Immature natural killer cell (primary cell): ENCODE measurements around the gene MAMDC4. TPM values are rescaled to one million over a fixed set of nuclear protein-coding genes. Genes with fewer than 3 reads are reported as not detected.
"Not testable (repeated sequence)": the region's sequence is repeated elsewhere in the genome, so short reads cannot be mapped to it uniquely, and the experiment has no call there.

Experiments used
- DNase-seq, 3 donors: peaks; one replicate each; pipeline ENCODE4 v3.0.0; 2022; ENCODE audit warnings: mixed read lengths in 1 of 3
- H3K27ac Mint-ChIP-seq, 6 donors: one replicate each; pipeline ENCODE4 v1.8.0; 2020; ENCODE audit warnings: mixed read lengths in 6 of 6, mild to moderate bottlenecking in 5 of 6, inconsistent platforms in 4 of 6, moderate library complexity in 3 of 6
- H3K27me3 Mint-ChIP-seq, 3 donors: one replicate each; pipeline ENCODE4 v1.8.0; 2020 to 2021; ENCODE audit warnings: low read depth in 3 of 3, mild to moderate bottlenecking in 3 of 3, mixed read lengths in 3 of 3, moderate library complexity in 3 of 3, inconsistent platforms in 1 of 3
- H3K36me3 Mint-ChIP-seq, 3 donors: one replicate each; pipeline ENCODE4 v1.8.0; 2020; ENCODE audit warnings: mixed read lengths in 3 of 3, inconsistent platforms in 2 of 3, mild to moderate bottlenecking in 2 of 3
- H3K4me1 Mint-ChIP-seq, 2 donors: one replicate each; pipeline ENCODE4 v1.8.0; 2020; ENCODE audit warnings: inconsistent platforms in 2 of 2, mild to moderate bottlenecking in 2 of 2, mixed read lengths in 2 of 2, moderate library complexity in 1 of 2
- H3K4me3 Mint-ChIP-seq, 5 donors: one replicate each; pipeline ENCODE4 v1.8.0; 2020; ENCODE audit warnings: mild to moderate bottlenecking in 5 of 5, mixed read lengths in 5 of 5, inconsistent platforms in 3 of 5, moderate library complexity in 3 of 5
- H3K9me3 Mint-ChIP-seq, 6 donors: one replicate each; pipeline ENCODE4 v1.8.0; 2020; ENCODE audit warnings: mild to moderate bottlenecking in 6 of 6, mixed read lengths in 6 of 6, inconsistent platforms in 4 of 6, moderate library complexity in 3 of 6
- polyA plus RNA-seq, 3 donors: library from polyadenylated mRNA; unstranded; fragments of 300-500 nt; fragmentation: Illumina TruSeq; gene quantifications; one replicate each; pipeline ENCODE4 v1.2.3, GENCODE V29; 2021

The MAMDC4 gene
- polyA plus RNA-seq, 3 donors from 2014 or later = 0.19 TPM; not detected in 2

DNA sequence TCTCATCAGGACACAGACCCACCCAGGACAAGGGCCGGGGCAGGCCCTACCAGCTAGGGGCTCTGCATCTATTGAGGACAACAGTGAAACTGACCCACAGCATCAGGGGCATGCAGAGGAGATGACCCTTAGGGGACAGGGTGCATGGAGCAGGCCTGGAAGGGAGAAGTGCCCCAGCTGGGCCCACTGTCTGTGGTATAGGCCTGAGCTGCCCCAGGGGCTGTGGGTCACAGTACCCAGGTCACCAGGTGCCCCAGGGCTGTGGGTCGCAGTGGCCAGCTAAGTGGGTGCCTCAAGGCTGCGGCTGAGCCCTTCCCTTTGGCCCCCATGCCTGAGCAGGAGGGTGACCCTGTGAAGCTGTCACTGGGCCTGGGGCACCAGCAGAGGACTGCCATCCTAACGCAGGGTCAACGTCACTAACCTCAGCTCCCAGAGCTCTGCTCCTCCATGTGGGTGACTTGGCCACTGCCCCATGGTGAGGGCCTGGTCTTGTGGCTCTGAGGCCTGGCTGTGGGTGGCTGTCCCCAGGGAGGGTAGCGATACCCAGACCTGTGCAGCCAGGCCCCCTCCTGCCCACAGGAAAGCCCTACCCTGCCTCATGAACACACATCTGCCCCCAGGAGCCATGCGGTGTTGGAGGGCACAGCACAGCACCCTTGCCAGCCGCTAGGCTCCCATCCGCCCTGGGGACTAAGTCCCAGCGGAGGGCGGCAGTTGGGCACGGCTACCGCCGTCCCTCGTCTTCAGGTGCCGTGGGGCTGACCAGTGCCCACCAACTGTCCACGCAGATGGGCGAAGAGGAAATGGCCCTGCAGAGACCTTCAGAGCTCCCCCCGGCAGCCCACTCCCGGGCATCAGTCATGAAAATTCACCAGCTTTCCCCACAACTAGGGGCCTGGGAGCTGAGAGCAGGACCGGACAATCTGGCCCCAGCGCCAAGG, 9.1 kb downstream of the MAMDC4 start:
- H3K4me1 Mint-ChIP-seq = peaks cover 20 to 21% of the 10 kb centered on the region in 2 donors
- H3K27ac Mint-ChIP-seq = peak overlapping the region in 1 of 6 donors; percentile 57
- H3K27me3 Mint-ChIP-seq = peaks cover 0 to 9% (median 8%) of the 10 kb centered on the region in 3 donors
- no peaks in the 10 kb centered on the region for H3K9me3 Mint-ChIP-seq
- peaks cover 3 to 4% (median 3%) of the 10 kb centered on the region in 3 donors for H3K36me3 Mint-ChIP-seq
- DNase-seq = no peak
- H3K4me3 Mint-ChIP-seq = no peak overlapping the region

DNA sequence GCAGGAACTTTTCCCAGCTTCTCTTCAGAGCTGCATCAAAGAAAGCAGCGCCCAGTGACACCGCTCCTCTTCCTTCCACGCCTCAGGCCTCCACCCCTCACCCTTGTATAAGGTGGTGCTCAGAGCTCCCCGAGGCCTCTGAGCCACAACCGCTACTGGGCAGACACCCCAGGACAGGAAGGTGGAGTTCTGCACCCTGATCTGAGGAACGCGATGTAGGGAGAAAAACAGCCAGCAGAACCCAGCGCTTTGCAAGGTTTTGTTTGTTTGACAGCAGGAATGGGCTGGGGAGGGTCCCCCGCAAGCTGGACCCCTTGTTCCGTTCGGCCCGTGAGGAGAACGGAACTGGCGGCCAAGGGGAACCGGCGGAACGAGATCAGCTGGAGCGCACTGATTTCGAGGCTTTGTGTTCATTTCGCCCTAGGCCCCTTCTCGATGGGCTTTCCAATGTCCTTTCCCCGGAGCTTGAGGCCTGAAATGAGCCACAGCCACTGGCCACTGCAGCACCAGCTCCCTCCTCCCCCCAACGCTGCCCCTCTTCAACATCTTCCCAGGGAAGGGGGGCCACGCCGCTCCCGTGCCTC, 9.8 kb downstream of the MAMDC4 start:
- Mint-ChIP-seq H3K4me3 (no peak overlapping the region), H3K27me3 (peaks cover 0 to 8% (median 4%) of the 10 kb centered on the region in 3 donors), H3K36me3 (peaks cover 3 to 4% (median 3%) of the 10 kb centered on the region in 3 donors), H3K4me1 (peaks cover 20 to 21% of the 10 kb centered on the region in 2 donors), H3K27ac (no peak overlapping the region), H3K9me3 (no peaks in the 10 kb centered on the region)
- no peak for DNase-seq

DNA sequence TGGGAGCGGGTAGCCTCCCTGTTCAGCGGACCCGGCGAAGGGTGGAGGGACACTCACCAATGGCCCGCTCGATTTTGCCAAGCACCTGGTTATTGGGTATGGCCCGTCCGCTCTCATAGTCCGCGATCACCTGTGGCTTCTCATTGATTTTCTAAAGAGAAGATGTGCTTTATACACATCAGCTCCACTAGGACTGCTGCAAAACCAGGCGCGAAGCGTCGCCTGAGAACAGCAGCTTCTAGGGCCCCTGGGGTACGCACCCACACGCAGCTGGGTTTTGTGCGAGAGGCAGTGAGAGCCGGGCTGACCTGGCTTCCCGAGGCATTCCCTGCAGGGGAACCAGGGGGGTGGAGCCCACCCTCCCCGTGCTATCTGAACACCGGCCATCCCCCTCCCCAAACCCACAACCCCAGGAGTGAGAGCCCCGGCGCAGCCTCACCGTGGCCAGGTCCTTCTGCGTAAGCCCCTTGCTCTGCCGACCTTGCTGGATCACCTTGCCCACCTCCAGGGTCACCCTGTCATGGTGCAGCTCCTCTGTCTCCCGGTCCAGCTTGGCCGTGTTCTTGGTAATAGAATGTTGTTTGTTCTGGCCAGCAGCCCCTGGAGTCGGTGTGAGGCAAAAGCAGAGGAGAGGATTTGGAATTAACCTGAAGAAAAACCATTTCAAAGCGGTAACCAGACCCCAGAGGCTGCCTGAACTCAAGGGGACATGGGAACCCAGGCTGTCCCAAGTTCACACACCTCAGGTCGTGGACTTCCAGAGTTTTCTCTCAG, 10.9 kb downstream of the MAMDC4 start:
- H3K36me3 Mint-ChIP-seq = peaks cover 3 to 4% (median 3%) of the 10 kb centered on the region in 3 donors
- no peak overlapping the region for H3K4me3 Mint-ChIP-seq
- H3K9me3 Mint-ChIP-seq = no peaks in the 10 kb centered on the region
- DNase-seq = no peak
- peak overlapping the region in 1 of 6 donors; percentile 17 for H3K27ac Mint-ChIP-seq
- peaks cover 23 to 25% of the 10 kb centered on the region in 2 donors for H3K4me1 Mint-ChIP-seq
- H3K27me3 Mint-ChIP-seq = peaks cover 0 to 8% (median 3%) of the 10 kb centered on the region in 3 donors

DNA sequence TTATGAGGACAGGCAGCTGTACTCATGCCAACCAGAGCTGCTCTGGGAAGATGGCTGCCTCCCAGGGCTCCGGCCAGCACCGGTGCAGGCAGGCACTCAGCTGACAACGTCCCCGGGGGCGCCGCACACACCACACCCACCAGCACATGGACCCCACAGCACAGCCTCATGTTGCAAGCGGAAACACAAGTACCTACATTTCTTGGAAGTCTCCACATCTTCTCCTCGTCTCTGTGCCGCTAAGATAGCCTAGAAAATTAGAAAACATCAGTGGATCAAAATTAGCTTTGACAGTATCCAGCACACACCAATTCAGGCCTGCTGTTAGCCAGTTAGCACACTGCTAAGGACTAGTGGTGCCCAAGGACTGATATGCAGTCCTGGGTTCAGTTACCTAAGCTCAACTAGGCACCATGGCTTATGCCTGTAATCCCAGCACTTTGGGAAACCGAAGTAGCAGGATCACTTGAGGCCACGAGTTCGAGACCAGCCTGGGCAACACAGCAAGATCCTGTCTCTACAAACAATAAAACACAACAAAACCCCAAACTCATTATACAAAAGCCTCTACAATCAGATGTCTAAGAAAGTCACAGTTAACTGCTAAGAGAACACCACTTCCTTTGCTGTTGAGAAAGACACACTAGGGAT, 11.6 kb downstream of the MAMDC4 start:
- DNase-seq = no peak
- Mint-ChIP-seq H3K27ac (peak overlapping the region in 4 of 6 donors; percentile 17 to 75 (median 43)), H3K36me3 (peaks cover 3 to 4% (median 3%) of the 10 kb centered on the region in 3 donors), H3K4me1 (peaks cover 23 to 25% of the 10 kb centered on the region in 2 donors), H3K9me3 (no peaks in the 10 kb centered on the region), H3K27me3 (peaks cover 0 to 6% (median 3%) of the 10 kb centered on the region in 3 donors), H3K4me3 (peak overlapping the region in 3 of 5 donors; percentile 18 to 54 (median 27))

DNA sequence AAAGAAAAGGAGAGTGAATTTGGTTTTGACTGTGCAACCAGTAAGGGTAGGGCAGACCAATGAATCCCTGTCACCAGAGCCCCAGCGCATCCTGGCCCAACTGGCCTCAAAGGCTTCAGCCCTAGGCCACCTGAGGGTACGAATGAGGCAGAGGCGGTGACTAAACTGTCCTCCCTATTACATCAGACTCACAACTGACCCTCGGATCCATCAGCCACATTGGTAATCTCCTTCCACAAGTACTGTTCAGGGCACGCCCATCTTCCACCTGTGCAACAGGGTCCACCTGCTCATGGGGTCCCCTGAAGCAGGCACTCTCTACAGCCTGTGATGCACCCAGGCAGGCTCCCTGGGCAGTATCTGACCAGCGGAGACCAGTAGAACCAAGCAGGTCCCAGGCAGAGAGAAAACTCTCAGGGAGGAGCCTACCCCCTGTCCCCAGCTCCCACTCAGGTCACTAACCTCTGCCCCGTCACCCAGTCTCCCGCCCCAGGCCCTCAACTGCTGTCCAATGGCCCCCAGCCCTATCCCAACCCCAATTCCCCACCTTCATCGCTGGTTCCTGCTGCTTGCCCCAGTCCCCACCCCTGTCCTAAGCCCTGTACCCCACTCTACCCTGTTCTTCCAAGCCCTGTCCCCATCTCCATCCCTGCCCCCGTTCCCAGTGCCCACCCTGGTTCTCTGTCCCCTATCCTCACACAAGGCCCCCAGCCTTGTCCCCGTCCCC, 13.1 kb downstream of the MAMDC4 start:
- Mint-ChIP-seq H3K27ac (peak overlapping the region; percentile 35 to 92 (median 80)), H3K4me3 (peak overlapping the region; percentile 68 to 90 (median 84)), H3K9me3 (no peaks in the 10 kb centered on the region), H3K36me3 (peaks cover 3 to 4% (median 3%) of the 10 kb centered on the region in 3 donors), H3K27me3 (peaks cover 0 to 3% (median 3%) of the 10 kb centered on the region in 3 donors), H3K4me1 (peaks cover 23 to 25% of the 10 kb centered on the region in 2 donors)
- no peak for DNase-seq

DNA sequence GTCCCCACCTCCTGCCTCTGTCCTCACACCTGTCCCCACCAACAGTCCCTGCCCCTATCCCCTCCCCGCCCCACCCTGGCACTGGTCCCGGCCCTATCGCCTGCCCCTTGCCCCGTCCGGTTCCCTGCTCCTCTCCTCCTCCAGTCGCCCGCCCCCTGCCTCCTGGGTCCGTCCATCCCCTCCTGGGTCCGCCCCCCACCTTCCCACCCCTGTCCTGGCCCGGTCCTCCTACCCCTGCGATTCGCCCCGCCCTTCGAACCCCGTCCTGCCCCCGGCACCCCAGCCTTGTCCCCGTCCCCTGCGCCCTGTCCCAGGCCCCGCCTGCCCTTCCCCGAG, 13.6 kb downstream of the MAMDC4 start:
- peaks cover 3 to 4% (median 3%) of the 10 kb centered on the region in 3 donors for H3K36me3 Mint-ChIP-seq
- no peaks in the 10 kb centered on the region for H3K9me3 Mint-ChIP-seq
- H3K27me3 Mint-ChIP-seq = peaks cover 0 to 3% (median 3%) of the 10 kb centered on the region in 3 donors
- DNase-seq = no peak
- H3K27ac Mint-ChIP-seq = peak overlapping the region in 5 of 6 donors; percentile 75 to 92 (median 80)
- H3K4me3 Mint-ChIP-seq = peak overlapping the region; percentile 68 to 90 (median 84)
- peaks cover 20 to 25% of the 10 kb centered on the region in 2 donors for H3K4me1 Mint-ChIP-seq

DNA sequence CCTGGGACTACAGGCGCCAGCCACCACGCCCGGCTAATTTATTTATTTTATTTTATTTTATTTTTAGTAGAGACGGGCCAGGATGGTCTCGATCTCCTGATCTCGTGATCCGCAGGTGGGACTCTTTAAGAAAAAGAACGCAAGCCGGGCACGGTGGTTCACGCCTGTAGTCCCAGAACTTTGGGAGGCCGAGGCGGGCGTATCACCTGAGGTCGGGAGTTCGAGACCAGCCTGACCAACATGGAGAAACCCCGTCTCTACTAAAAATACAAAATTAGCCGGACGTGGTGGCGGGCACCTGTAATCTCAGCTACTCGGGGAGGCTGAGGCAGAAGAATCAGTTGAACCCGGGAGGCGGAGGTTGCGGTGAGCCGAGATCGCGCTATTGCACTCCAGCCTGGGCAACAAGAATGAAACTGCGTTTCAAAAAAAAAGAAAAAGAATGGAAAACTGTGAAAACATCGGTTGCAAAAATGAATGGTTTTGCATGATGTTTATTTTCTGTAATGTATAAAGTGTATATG, 14.8 kb downstream of the MAMDC4 start:
- not testable (repeated sequence) for H3K27me3 Mint-ChIP-seq, H3K9me3 Mint-ChIP-seq, H3K36me3 Mint-ChIP-seq, DNase-seq
- Mint-ChIP-seq H3K4me1 (peaks cover 20 to 25% of the 10 kb centered on the region in 2 donors), H3K27ac (peak overlapping the region in 5 of 6 donors; percentile 23 to 84 (median 62)), H3K4me3 (peak overlapping the region; percentile 61 to 78 (median 68))

DNA sequence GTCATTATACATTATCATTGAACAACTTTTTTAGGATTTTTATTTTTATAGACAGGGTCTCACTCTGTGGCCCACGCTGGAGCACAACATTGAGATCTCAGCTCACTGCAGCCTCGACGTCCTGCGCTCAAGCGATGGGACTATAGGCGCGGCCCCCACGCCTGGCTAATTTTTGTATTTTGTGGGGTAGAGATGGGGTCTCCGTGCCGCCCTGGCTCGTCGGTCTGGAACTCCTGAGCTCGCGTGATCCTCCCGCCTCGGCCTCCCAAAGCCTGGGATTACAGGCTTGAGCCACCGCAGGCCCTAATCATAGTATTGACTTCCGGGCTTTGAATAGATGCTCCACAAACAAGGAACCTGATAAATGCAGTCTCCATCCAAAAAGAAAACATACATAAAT, 15.3 kb downstream of the MAMDC4 start:
- Mint-ChIP-seq H3K36me3 (peaks cover 3 to 4% (median 3%) of the 10 kb centered on the region in 3 donors), H3K4me3 (peak overlapping the region; percentile 48 to 75 (median 58)), H3K4me1 (peaks cover 20 to 25% of the 10 kb centered on the region in 2 donors), H3K27ac (peak overlapping the region in 2 of 6 donors; percentile 49 to 84), H3K27me3 (peaks cover 0 to under 1% (median 0%) of the 10 kb centered on the region in 3 donors), H3K9me3 (no peaks in the 10 kb centered on the region)
- no peak for DNase-seq

DNA sequence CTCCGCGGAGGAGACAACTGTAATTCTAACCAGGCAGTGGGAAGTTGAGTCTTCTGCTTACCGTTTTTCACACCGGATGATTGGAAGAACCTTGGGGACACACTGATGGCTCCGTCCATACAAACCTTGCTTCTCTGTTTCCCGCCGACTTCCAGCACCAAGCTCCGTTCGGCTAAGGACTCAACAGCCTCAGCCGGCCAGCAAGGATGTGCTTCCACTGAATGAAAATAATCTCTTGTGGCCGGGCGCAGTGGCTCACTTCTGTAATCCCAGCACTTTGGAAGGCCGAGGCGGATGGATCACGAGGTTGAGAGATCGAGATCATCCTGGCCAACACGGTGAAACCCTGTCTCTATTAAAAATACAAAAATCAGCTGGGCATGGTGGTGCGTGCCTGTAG, 15.8 kb downstream of the MAMDC4 start:
- peak overlapping the region in 1 of 6 donors; percentile 84 for H3K27ac Mint-ChIP-seq
- no peaks in the 10 kb centered on the region for H3K9me3 Mint-ChIP-seq
- H3K36me3 Mint-ChIP-seq = peaks cover 3 to 4% (median 3%) of the 10 kb centered on the region in 3 donors

DNA sequence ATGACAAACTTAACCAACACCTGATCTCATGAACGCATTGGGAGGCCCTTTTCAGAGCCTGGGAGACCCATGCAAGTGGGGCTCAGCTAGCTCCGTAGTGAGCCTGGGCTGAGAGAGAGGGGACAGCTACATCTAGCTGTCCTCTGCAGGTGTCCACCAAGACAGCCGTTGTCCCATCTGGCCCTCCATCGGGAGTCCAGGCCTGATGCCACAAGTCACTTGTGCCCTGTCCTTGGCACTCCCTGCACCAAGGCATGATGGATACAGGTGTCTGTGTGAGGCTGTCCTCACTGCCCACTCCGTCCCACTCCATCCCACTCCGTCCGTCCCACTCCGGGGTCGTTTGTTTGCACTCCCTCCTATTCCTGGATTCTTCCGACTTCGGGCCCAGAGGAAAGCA, 16.5 kb downstream of the MAMDC4 start:
- Mint-ChIP-seq H3K4me1 (peaks cover 17 to 20% of the 10 kb centered on the region in 2 donors), H3K27ac (peak overlapping the region in 4 of 6 donors; percentile 40 to 71 (median 60)), H3K36me3 (peaks cover 3% of the 10 kb centered on the region in 3 donors), H3K4me3 (peak overlapping the region; percentile 37 to 75 (median 58)), H3K9me3 (no peaks in the 10 kb centered on the region), H3K27me3 (no peaks in the 10 kb centered on the region)
- DNase-seq = no peak

More for the DNA sequence above, 15.8 kb downstream of the MAMDC4 start:
- Mint-ChIP-seq H3K4me1 (peaks cover 20 to 25% of the 10 kb centered on the region in 2 donors), H3K4me3 (peak overlapping the region in 3 of 5 donors; percentile 58 to 75 (median 61)), H3K27me3 (no peaks in the 10 kb centered on the region)
- no peak for DNase-seq

DNA sequence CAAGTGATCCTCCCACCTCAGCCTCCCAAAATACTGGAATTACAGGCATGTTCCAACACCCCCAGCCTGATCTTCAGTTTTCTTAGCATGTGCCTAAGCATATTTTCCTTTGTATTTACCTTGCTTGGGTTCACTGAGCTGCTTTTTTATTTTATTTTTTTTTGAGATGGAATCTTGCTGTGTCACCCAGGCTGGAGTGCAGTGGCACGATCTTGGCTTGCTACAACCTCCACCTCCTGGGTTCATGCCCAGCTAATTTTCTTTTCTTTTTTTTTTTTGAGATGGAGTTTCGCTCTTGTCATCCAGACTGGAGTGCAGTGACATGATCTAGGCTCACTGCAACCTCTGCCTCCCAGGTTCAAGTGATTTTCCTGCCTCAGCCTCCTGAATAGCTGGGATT, 17.5 kb downstream of the MAMDC4 start:
- H3K9me3 Mint-ChIP-seq, DNase-seq, H3K27me3 Mint-ChIP-seq, H3K27ac Mint-ChIP-seq, H3K36me3 Mint-ChIP-seq: not testable (repeated sequence)
- H3K4me3 Mint-ChIP-seq = peak overlapping the region in 1 of 5 donors; percentile 61
- peaks cover 10 to 13% of the 10 kb centered on the region in 2 donors for H3K4me1 Mint-ChIP-seq

DNA sequence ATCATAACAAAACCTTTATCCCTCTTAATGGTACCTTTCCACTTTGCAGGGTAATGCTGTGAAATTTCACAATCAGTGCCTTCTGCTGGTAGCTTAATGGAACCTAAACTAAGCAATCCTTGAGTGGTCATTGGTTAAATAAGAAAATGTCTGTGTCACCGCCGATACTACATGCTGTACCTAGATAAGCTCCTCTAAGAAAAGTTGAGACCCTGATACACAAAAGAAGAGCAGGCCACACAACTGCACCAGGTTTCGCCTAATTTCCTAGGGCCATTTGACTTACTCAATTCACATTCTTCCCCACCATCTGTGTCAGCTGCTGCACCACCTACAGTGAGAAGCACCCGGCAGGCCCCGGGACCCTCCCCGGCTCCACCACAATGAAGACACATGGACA, 23.0 kb downstream of the MAMDC4 start:
- Mint-ChIP-seq H3K4me3 (no peak overlapping the region), H3K4me1 (peaks cover 0 to under 1% of the 10 kb centered on the region in 2 donors), H3K36me3 (no peaks in the 10 kb centered on the region), H3K9me3 (no peaks in the 10 kb centered on the region), H3K27me3 (peaks cover 0 to 4% (median 0%) of the 10 kb centered on the region in 3 donors), H3K27ac (no peak overlapping the region)
- DNase-seq = no peak
